HepG2 (cell line): ENCODE results near the gene NRP1. TPM values are rescaled to one million over a fixed set of nuclear protein-coding genes. Genes with fewer than 3 reads are reported as not detected.

Experiments used
- FOXJ3 ChIP-seq: sonication (generic); formaldehyde crosslinking; IDR thresholded peaks from 2 replicates; pipeline ENCODE4 v1.4.0; 2020; ENCODE audit warnings: missing genetic modification reagents, mild to moderate bottlenecking, borderline replicate concordance
- GATAD2A ChIP-seq: IDR thresholded peaks from 2 replicates; pipeline ENCODE4 v1.6.1; 2016
- HMG20A ChIP-seq: IDR thresholded peaks from 2 replicates; pipeline ENCODE4 v1.6.1; 2016; ENCODE audit warnings: borderline replicate concordance
- HOXA9 ChIP-seq: sonication (generic); formaldehyde crosslinking; IDR thresholded peaks from 2 replicates; pipeline ENCODE4 v1.8.1; 2022; ENCODE audit warnings: missing genetic modification reagents, mild to moderate bottlenecking, moderate library complexity, borderline replicate concordance
- PAXIP1 ChIP-seq: sonication (generic); formaldehyde crosslinking; conservative IDR thresholded peaks from 2 replicates; pipeline ENCODE4 v1.4.0; 2020; ENCODE audit warnings: mild to moderate bottlenecking, missing genetic modification reagents, moderate library complexity
- SMC3 ChIP-seq: IDR thresholded peaks from 2 replicates; pipeline ENCODE4 v1.6.1; 2011; ENCODE audit warnings: low read length, improper control_type of control experiment
- SOX5 ChIP-seq: IDR thresholded peaks from 2 replicates; pipeline ENCODE4 v1.6.1; 2016; ENCODE audit warnings: borderline replicate concordance
- WIZ ChIP-seq: sonication (generic); formaldehyde crosslinking; IDR thresholded peaks from 2 replicates; pipeline ENCODE4 v1.5.1; 2020; ENCODE audit warnings: mild to moderate bottlenecking, missing genetic modification reagents
- ZFP1 ChIP-seq: IDR thresholded peaks from 2 replicates; pipeline ENCODE4 v1.6.1; 2016
- ZNF317 ChIP-seq: sonication (generic); formaldehyde crosslinking; IDR thresholded peaks from 2 replicates; pipeline ENCODE4 v1.5.0; 2020; ENCODE audit warnings: mild to moderate bottlenecking, missing genetic modification reagents
- ZNF576 ChIP-seq: sonication (generic); formaldehyde crosslinking; IDR thresholded peaks from 2 replicates; pipeline ENCODE4 v1.4.0; 2020; ENCODE audit warnings: mild to moderate bottlenecking, missing genetic modification reagents
- ZSCAN20 ChIP-seq: sonication (generic); formaldehyde crosslinking; IDR thresholded peaks from 2 replicates; pipeline ENCODE4 v1.4.0; 2020; ENCODE audit warnings: missing genetic modification reagents, mild to moderate bottlenecking, borderline replicate concordance
- polyA plus RNA-seq, 8 experiments: library from polyadenylated mRNA; depleted of rRNA in 3 of 8; stranded (reverse) in 7 of 8; unstranded in 1 of 8; fragments of >200 nt; fragmentation: Illumina TruSeq in 4 of 8; extraction: Trizol in 4 of 8; gene quantifications; 2 replicates each; pipeline versions ENCODE4 v1.2.1 to v1.2.3, GENCODE V29; 2011 to 2016; ENCODE audit warnings: low read depth in 4 of 8, missing spikeins in 1 of 8, mixed read lengths in 1 of 8; ENCODE audit not compliant: insufficient read depth in 1 of 8
- total RNA-seq, 5 experiments: library from RNA; depleted of rRNA; stranded (reverse); fragments of >200 nt; fragmentation: Illumina TruSeq; extraction: Trizol; gene quantifications; 2 replicates each; pipeline ENCODE4 v1.2.3, GENCODE V29; 2016; ENCODE audit warnings: low read depth in 1 of 5
- TF ChIP-seq, protein P1 (sequence below): sonication (generic); formaldehyde crosslinking; IDR thresholded peaks from 2 replicates; pipeline ENCODE4 v1.4.0; 2020; ENCODE audit warnings: mild to moderate bottlenecking, missing genetic modification reagents, borderline replicate concordance
- TF ChIP-seq, protein P2 (sequence below): sonication (generic); formaldehyde crosslinking; IDR thresholded peaks from 2 replicates; pipeline ENCODE4 v1.4.0; 2020; ENCODE audit warnings: mild to moderate bottlenecking, missing genetic modification reagents, borderline replicate concordance
- TF ChIP-seq, protein P3 (sequence below): sonication (generic); formaldehyde crosslinking; IDR thresholded peaks from 2 replicates; pipeline ENCODE4 v1.4.0; 2020; ENCODE audit warnings: missing genetic modification reagents, mild to moderate bottlenecking, borderline replicate concordance
- TF ChIP-seq, protein P4 (sequence below): sonication (generic); formaldehyde crosslinking; IDR thresholded peaks from 2 replicates; pipeline ENCODE4 v1.4.0; 2020; ENCODE audit warnings: missing genetic modification reagents, borderline replicate concordance

The NRP1 gene
- total and polyA plus RNA-seq, 2 of the 13 experiments (the other 11 are each of a cell fraction or from before 2014, with no cell fraction given), result 5.3 to 5.8 TPM

DNA sequence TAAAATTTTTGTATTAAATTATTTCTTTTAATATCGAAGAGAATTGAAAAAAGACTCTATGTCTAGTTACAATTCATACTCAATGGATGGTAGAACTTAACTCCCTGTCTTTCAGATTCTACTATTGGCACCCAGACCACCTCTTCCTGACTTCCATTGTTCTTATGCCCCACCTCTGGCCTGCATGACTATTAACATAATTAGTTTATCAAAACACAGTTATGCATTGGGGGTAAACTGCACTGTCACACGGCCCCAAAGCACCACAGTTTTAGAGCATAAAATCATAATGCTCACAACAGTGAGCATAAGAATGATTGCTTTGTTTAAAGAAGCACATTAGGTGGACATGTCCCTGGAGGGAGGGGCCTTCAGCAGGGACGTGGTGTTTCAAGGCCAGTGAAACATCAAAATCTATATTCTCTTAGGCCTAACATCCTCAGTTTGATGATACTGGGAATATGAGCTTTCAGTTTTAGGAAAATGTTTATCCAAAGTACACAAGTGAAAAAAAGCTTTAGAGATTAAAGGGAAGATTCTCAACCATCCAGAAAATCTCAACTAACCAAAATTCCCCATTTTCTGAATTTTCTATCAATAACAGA lies 79.8 kb downstream of the NRP1 start (continued):
- peak; percentile 65 for TF ChIP-seq PAXIP1 (CRISPR knock-in tag)
- TF ChIP-seq, protein P1, sequence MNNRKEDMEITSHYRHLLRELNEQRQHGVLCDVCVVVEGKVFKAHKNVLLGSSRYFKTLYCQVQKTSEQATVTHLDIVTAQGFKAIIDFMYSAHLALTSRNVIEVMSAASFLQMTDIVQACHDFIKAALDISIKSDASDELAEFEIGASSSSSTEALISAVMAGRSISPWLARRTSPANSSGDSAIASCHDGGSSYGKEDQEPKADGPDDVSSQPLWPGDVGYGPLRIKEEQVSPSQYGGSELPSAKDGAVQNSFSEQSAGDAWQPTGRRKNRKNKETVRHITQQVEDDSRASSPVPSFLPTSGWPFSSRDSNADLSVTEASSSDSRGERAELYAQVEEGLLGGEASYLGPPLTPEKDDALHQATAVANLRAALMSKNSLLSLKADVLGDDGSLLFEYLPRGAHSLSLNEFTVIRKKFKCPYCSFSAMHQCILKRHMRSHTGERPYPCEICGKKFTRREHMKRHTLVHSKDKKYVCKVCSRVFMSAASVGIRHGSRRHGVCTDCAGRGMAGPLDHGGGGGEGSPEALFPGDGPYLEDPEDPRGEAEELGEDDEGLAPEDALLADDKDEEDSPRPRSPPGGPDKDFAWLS (CRISPR knock-in tag), result no peak
- no peak for TF ChIP-seq FOXJ3
- TF ChIP-seq SMC3, result no peak
- no peak for TF ChIP-seq ZNF576
- peak; percentile 48; the same call in 1 of the 2 replicates for TF ChIP-seq HMG20A (CRISPR knock-in tag)
- TF ChIP-seq GATAD2A (CRISPR knock-in tag), result peak; percentile 65; the same call in 1 of the 2 replicates
- TF ChIP-seq ZFP1 (CRISPR knock-in tag), result no peak
- no peak for TF ChIP-seq HOXA9
- no peak for TF ChIP-seq ZNF317 (CRISPR knock-in tag)
- TF ChIP-seq, protein P2, sequence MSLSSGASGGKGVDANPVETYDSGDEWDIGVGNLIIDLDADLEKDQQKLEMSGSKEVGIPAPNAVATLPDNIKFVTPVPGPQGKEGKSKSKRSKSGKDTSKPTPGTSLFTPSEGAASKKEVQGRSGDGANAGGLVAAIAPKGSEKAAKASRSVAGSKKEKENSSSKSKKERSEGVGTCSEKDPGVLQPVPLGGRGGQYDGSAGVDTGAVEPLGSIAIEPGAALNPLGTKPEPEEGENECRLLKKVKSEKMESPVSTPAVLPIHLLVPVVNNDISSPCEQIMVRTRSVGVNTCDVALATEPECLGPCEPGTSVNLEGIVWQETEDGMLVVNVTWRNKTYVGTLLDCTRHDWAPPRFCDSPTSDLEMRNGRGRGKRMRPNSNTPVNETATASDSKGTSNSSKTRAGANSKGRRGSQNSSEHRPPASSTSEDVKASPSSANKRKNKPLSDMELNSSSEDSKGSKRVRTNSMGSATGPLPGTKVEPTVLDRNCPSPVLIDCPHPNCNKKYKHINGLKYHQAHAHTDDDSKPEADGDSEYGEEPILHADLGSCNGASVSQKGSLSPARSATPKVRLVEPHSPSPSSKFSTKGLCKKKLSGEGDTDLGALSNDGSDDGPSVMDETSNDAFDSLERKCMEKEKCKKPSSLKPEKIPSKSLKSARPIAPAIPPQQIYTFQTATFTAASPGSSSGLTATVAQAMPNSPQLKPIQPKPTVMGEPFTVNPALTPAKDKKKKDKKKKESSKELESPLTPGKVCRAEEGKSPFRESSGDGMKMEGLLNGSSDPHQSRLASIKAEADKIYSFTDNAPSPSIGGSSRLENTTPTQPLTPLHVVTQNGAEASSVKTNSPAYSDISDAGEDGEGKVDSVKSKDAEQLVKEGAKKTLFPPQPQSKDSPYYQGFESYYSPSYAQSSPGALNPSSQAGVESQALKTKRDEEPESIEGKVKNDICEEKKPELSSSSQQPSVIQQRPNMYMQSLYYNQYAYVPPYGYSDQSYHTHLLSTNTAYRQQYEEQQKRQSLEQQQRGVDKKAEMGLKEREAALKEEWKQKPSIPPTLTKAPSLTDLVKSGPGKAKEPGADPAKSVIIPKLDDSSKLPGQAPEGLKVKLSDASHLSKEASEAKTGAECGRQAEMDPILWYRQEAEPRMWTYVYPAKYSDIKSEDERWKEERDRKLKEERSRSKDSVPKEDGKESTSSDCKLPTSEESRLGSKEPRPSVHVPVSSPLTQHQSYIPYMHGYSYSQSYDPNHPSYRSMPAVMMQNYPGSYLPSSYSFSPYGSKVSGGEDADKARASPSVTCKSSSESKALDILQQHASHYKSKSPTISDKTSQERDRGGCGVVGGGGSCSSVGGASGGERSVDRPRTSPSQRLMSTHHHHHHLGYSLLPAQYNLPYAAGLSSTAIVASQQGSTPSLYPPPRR (CRISPR knock-in tag), result peak; percentile 29; the same call in 1 of the 2 replicates
- peak; percentile 73; the same call in 1 of the 2 replicates for TF ChIP-seq SOX5 (CRISPR knock-in tag)
- no peak for TF ChIP-seq WIZ (CRISPR knock-in tag)
- TF ChIP-seq, protein P3, sequence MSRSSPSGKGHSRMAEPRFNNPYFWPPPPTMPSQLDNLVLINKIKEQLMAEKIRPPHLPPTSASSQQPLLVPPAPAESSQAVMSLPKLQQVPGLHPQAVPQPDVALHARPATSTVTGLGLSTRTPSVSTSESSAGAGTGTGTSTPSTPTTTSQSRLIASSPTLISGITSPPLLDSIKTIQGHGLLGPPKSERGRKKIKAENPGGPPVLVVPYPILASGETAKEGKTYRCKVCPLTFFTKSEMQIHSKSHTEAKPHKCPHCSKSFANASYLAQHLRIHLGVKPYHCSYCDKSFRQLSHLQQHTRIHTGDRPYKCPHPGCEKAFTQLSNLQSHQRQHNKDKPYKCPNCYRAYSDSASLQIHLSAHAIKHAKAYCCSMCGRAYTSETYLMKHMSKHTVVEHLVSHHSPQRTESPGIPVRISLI (CRISPR knock-in tag), result peak; percentile 41; the same call in 1 of the 2 replicates
- TF ChIP-seq, protein P4, sequence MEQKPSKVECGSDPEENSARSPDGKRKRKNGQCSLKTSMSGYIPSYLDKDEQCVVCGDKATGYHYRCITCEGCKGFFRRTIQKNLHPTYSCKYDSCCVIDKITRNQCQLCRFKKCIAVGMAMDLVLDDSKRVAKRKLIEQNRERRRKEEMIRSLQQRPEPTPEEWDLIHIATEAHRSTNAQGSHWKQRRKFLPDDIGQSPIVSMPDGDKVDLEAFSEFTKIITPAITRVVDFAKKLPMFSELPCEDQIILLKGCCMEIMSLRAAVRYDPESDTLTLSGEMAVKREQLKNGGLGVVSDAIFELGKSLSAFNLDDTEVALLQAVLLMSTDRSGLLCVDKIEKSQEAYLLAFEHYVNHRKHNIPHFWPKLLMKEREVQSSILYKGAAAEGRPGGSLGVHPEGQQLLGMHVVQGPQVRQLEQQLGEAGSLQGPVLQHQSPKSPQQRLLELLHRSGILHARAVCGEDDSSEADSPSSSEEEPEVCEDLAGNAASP (CRISPR knock-in tag), result peak; percentile 24; the same call in 1 of the 2 replicates
- TF ChIP-seq ZSCAN20, result no peak
